SK-N-SH (cell line): ENCODE results near the gene MICU2.

Experiments used
- CTCF ChIP-seq: fragments of 200-600 bp; sonication (generic); IDR thresholded peaks from 2 replicates; pipeline ENCODE4 v1.6.1; 2017; ENCODE audit warnings: antibody characterized with exemption, mild to moderate bottlenecking, moderate library complexity
- EZH2phosphoT487 ChIP-seq: fragments of 200-600 bp; sonication (generic); IDR thresholded peaks from 2 replicates; pipeline ENCODE4 v1.6.1; 2017; ENCODE audit warnings: low read depth, mixed run types, mild to moderate bottlenecking, antibody characterized with exemption, moderate library complexity, borderline replicate concordance
- NFIC ChIP-seq: IDR thresholded peaks from 2 replicates; pipeline ENCODE4 v1.4.0; 2012; ENCODE audit warnings: borderline replicate concordance
- POLR2AphosphoS5 ChIP-seq: IDR thresholded peaks from 2 replicates; pipeline ENCODE4 v1.6.1; 2012; ENCODE audit warnings: low read depth, low read length
- RXRA ChIP-seq: IDR thresholded peaks from 2 replicates; pipeline ENCODE4 v1.4.0; 2012; ENCODE audit warnings: low read depth, mild to moderate bottlenecking, borderline replicate concordance
- SIN3A ChIP-seq: IDR thresholded peaks from 2 replicates; pipeline ENCODE4 v1.6.1; 2012; ENCODE audit warnings: low read depth, mild to moderate bottlenecking, low read length, moderate library complexity, borderline replicate concordance

- TF ChIP-seq CTCF (no peak), NFIC (no peak), EZH2phosphoT487 (no peak), SIN3A (no peak), POLR2AphosphoS5 (no peak), RXRA (no peak)
Measured at GRCh38 chr13:21541271-21541670, 62.7 kb downstream of the MICU2 start.
